Parathyroid adenoma (tissue), 2 donors: ENCODE results near the gene TTC28.

Source experiments
- H2AFZ ChIP-seq: fragments of 300-600 bp; sonication (generic); one replicate; pipeline ENCODE4 v1.7.0; 2017; ENCODE audit warnings: antibody characterized with exemption, mild to moderate bottlenecking
- H3K27ac ChIP-seq: fragments of 300-600 bp; sonication (generic); one replicate; pipeline ENCODE4 v1.7.0; 2017
- H3K27me3 ChIP-seq: fragments of 300-600 bp; sonication (generic); one replicate; pipeline ENCODE4 v1.7.0; 2017; ENCODE audit warnings: low read length; ENCODE audit not compliant: control insufficient read depth, insufficient read depth
- H3K36me3 ChIP-seq: fragments of 300-600 bp; sonication (generic); one replicate; pipeline ENCODE4 v1.7.0; 2017; ENCODE audit warnings: low read length; ENCODE audit not compliant: control insufficient read depth, insufficient read depth
- H3K4me1 ChIP-seq: fragments of 300-600 bp; sonication (generic); one replicate; pipeline ENCODE4 v1.7.0; 2017; ENCODE audit warnings: control low read depth
- H3K4me2 ChIP-seq: fragments of 300-600 bp; sonication (generic); one replicate; pipeline ENCODE4 v1.7.0; 2017; ENCODE audit warnings: low read length
- H3K4me3 ChIP-seq: fragments of 300-600 bp; sonication (generic); one replicate; pipeline ENCODE4 v1.7.0; 2017; ENCODE audit warnings: low read depth, low read length
- H3K79me2 ChIP-seq: fragments of 300-600 bp; sonication (generic); one replicate; pipeline ENCODE4 v1.7.0; 2017; ENCODE audit warnings: control low read depth
- H3K9ac ChIP-seq: fragments of 300-600 bp; sonication (generic); one replicate; pipeline ENCODE4 v1.7.0; 2017; ENCODE audit warnings: mild to moderate bottlenecking
- H3K9me3 ChIP-seq: fragments of 300-600 bp; sonication (generic); one replicate; pipeline ENCODE4 v1.7.0; 2017; ENCODE audit warnings: low read length; ENCODE audit not compliant: control insufficient read depth
- TF ChIP-seq, protein P1 (sequence below): fragments of 300-600 bp; sonication (generic); IDR thresholded peaks from one replicate; pipeline ENCODE4 v1.7.0; 2017; ENCODE audit warnings: antibody characterized with exemption, mild to moderate bottlenecking
- donor health status: primary hyperparathyroidism.

Gene TTC28

GRCh38 chr22:28229566-28230485, 449.8 kb downstream of the TTC28 start:
- Histone ChIP-seq H3K4me1 (no peaks in the 10 kb centered on the region), H3K27me3 (no peaks in the 10 kb centered on the region), H3K36me3 (no peaks in the 10 kb centered on the region), H3K27ac (no peak overlapping the region), H3K4me2 (no peak overlapping the region), H3K4me3 (no peak overlapping the region), H3K9me3 (no peaks in the 10 kb centered on the region), H3K9ac (no peak overlapping the region), H3K79me2 (no peaks in the 10 kb centered on the region), H2AFZ (no peak overlapping the region)
- TF ChIP-seq, protein P1, sequence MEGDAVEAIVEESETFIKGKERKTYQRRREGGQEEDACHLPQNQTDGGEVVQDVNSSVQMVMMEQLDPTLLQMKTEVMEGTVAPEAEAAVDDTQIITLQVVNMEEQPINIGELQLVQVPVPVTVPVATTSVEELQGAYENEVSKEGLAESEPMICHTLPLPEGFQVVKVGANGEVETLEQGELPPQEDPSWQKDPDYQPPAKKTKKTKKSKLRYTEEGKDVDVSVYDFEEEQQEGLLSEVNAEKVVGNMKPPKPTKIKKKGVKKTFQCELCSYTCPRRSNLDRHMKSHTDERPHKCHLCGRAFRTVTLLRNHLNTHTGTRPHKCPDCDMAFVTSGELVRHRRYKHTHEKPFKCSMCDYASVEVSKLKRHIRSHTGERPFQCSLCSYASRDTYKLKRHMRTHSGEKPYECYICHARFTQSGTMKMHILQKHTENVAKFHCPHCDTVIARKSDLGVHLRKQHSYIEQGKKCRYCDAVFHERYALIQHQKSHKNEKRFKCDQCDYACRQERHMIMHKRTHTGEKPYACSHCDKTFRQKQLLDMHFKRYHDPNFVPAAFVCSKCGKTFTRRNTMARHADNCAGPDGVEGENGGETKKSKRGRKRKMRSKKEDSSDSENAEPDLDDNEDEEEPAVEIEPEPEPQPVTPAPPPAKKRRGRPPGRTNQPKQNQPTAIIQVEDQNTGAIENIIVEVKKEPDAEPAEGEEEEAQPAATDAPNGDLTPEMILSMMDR = no peak

GRCh38 chr22:28223826-28224225, 455.8 kb downstream of the TTC28 start:
- no peak overlapping the region for H3K27ac ChIP-seq

GRCh38 chr22:28222976-28223745, 456.5 kb downstream of the TTC28 start:
- no peak overlapping the region for H3K4me3 ChIP-seq
- no peak overlapping the region for H3K9ac ChIP-seq
- H3K79me2 ChIP-seq = no peaks in the 10 kb centered on the region
- H3K9me3 ChIP-seq = no peaks in the 10 kb centered on the region
- H3K4me2 ChIP-seq = no peak overlapping the region
- H3K27me3 ChIP-seq = no peaks in the 10 kb centered on the region
- H3K36me3 ChIP-seq = no peaks in the 10 kb centered on the region
- H2AFZ ChIP-seq = no peak overlapping the region
- no peaks in the 10 kb centered on the region for H3K4me1 ChIP-seq
- TF ChIP-seq, protein P1 = no peak
- no peak overlapping the region for H3K27ac ChIP-seq

More at GRCh38 chr22:28223826-28224225, 455.8 kb downstream of the TTC28 start:
- H3K36me3 ChIP-seq = no peaks in the 10 kb centered on the region
- no peak overlapping the region for H3K4me2 ChIP-seq
- H3K4me3 ChIP-seq = no peak overlapping the region
- no peaks in the 10 kb centered on the region for H3K79me2 ChIP-seq
- H2AFZ ChIP-seq = no peak overlapping the region
- H3K9ac ChIP-seq = no peak overlapping the region
- H3K27me3 ChIP-seq = no peaks in the 10 kb centered on the region
- H3K4me1 ChIP-seq = no peaks in the 10 kb centered on the region
- TF ChIP-seq, protein P1 = no peak
- H3K9me3 ChIP-seq = no peaks in the 10 kb centered on the region

- Histone ChIP-seq H3K79me2 (no peaks in the 10 kb centered on the region), H3K27ac (no peak overlapping the region), H3K4me3 (no peak overlapping the region), H3K27me3 (no peaks in the 10 kb centered on the region), H2AFZ (no peak overlapping the region), H3K9me3 (no peaks in the 10 kb centered on the region), H3K9ac (no peak overlapping the region), H3K4me2 (no peak overlapping the region), H3K4me1 (no peaks in the 10 kb centered on the region), H3K36me3 (no peaks in the 10 kb centered on the region)
- TF ChIP-seq, protein P1 = no peak
Observed at GRCh38 chr22:28222571-28222970, 457.1 kb downstream of the TTC28 start.
